Choroid plexus epithelial cell (primary cell): ENCODE measurements around the gene PUSL1.

Source experiments
- DNase-seq: peaks from one replicate; pipeline ENCODE4 v3.0.0-alpha.2; 2010; ENCODE audit warnings: low read depth
- H3K4me3 ChIP-seq: 2 replicates; pipeline ENCODE4 v1.5.1; 2011; ENCODE audit warnings: low read depth, mild to moderate bottlenecking, control low read depth, low read length, moderate library complexity
- TF ChIP-seq, protein P1 (sequence below): conservative IDR thresholded peaks from 2 replicates; pipeline ENCODE4 v1.5.1; 2011; ENCODE audit warnings: low read depth, mild to moderate bottlenecking, control low read depth, inconsistent platforms, low read length, moderate library complexity

PUSL1 gene

DNA sequence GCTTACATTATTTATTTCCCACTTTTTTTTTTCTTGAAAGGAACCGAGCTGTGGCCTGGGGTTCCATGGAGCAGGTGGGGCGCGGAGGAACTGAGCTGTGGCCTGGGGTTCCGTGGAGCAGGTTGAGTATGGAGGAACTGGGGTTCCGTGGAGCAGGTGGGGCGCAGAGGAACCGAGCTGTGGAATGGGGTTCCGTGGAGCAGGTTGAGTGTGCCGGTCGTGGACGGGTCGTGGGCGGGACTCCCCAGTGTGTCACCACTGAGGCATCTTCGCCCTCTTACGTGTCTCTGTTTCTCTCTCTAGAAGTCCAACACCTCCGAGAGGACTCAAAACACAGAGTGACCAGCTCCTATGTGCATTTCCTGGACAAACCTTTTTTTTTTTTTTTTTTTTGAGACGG, 29.4 kb upstream of the PUSL1 start:
- DNase-seq, result no peak
- TF ChIP-seq, protein P1, sequence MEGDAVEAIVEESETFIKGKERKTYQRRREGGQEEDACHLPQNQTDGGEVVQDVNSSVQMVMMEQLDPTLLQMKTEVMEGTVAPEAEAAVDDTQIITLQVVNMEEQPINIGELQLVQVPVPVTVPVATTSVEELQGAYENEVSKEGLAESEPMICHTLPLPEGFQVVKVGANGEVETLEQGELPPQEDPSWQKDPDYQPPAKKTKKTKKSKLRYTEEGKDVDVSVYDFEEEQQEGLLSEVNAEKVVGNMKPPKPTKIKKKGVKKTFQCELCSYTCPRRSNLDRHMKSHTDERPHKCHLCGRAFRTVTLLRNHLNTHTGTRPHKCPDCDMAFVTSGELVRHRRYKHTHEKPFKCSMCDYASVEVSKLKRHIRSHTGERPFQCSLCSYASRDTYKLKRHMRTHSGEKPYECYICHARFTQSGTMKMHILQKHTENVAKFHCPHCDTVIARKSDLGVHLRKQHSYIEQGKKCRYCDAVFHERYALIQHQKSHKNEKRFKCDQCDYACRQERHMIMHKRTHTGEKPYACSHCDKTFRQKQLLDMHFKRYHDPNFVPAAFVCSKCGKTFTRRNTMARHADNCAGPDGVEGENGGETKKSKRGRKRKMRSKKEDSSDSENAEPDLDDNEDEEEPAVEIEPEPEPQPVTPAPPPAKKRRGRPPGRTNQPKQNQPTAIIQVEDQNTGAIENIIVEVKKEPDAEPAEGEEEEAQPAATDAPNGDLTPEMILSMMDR, result no peak
- no peak overlapping the region for H3K4me3 ChIP-seq

DNA sequence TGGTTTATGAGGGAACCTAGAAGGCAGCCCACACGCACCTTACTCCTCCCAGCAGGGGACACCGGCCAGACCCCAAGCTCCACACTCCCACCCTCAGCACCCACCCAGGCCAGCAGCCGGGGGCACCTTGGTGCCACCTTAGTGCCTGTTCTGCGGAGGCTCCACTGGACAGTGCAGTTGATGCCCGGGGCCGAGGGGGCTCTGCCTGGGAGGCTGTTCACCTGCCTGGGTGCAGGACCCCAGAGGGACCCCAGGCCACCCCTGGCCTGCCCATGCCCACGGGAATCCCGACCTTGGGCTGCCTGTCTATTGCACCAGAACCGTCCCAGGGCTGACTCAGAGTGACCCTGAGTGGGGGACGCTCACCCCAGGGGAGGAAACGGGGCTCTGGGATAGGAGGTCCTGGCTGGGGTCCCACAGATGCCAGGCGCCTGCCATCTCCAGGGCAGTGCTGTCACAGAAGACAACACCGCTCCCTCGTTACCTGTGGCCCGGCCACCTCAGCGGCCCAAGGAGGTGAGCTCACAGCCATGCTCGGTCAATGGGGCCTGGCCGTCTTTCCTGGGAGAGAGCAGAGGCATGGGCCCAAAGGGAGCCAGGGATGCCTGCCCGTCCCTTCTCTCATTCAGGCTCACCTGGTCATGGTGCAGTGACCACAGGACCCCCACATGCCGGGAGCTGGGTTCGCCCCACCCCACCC, 27.5 kb upstream of the PUSL1 start:
- TF ChIP-seq, protein P1, result no peak
- no peak for DNase-seq

DNA sequence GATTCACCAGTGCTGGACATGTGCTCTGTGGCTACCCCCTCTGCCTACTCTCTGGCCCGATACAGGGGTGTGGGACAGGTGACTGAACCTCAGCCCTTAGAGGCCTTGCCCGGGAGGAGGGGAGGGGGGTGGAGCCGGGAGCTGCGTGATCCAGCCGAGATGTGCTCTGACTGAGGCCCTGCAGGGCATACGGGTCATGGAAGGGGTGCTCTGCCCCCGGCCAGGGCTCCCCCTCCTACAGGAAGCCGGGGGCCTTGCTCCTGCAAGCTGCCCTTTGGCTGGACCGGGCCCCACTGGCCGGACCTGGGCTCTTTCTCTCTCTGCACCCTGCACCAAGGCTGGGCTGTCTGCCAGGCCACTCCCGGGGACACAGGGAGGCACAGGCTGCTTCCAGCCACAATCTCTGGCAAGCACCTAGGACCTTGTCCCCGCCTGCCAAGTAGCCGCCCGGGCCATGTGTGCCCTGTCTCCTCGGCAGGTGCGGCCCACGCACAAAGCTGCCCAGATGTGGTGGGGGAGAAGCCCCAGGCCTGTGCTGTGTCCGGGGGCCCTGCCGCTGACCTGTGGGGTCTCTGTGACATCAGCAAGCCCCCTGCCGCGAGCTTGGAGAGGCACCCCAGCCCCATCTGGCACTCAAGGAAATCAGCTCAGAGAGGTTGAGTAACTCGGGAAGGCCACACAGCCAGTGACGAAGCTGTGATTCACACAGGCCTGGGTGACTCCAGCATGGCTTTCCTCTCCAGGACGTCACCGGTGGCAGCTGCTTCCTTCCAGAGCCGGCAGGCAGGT, 26.7 kb upstream of the PUSL1 start:
- TF ChIP-seq, protein P1, result no peak
- no peak overlapping the region for H3K4me3 ChIP-seq
- DNase-seq, result no peak

More for the DNA sequence above, 27.5 kb upstream of the PUSL1 start:
- H3K4me3 ChIP-seq, result no peak overlapping the region

DNA sequence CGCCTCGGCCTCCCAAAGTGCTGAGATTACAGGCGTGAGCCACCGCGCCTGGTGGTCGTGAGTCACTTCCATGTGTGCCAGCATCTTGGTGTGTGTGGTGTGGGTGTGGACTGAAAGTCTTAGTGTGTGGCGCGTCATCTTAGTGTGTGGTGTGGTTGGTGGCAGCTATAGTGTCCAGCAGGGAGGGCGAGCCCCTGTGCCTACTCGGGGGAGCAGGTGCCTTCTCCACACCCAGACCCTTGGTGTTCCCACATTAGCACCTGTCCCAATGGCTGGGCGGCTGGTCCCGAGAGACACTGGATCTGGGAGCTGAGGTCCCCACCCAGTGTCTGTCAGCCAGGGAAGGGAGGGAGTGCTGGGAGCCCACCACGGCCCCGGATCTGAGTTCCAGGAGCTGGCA, 25.4 kb upstream of the PUSL1 start:
- no peak overlapping the region for H3K4me3 ChIP-seq
- TF ChIP-seq, protein P1, result no peak
- DNase-seq, result no peak

DNA sequence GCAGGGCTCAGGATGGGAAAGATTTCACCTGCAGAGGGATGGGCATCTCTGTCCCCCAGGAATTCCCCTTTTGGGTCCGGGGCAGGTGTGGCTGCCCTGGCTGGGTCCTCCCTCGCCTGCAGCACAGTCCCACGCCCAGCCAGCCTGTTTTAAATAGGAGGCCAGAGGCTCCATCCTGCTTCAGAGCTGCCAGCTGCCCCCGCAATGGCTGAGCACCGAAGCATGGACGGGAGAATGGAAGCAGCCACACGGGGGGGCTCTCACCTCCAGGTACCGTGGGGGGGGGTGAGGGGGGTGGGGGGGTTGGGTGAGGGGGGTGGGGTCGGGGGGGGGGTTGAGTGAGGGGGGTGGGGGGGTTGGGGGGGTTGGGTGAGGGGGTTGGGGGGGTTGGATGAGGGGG, 24.6 kb upstream of the PUSL1 start:
- H3K4me3 ChIP-seq, result no peak overlapping the region
- TF ChIP-seq, protein P1, result no peak
- DNase-seq, result no peak

DNA sequence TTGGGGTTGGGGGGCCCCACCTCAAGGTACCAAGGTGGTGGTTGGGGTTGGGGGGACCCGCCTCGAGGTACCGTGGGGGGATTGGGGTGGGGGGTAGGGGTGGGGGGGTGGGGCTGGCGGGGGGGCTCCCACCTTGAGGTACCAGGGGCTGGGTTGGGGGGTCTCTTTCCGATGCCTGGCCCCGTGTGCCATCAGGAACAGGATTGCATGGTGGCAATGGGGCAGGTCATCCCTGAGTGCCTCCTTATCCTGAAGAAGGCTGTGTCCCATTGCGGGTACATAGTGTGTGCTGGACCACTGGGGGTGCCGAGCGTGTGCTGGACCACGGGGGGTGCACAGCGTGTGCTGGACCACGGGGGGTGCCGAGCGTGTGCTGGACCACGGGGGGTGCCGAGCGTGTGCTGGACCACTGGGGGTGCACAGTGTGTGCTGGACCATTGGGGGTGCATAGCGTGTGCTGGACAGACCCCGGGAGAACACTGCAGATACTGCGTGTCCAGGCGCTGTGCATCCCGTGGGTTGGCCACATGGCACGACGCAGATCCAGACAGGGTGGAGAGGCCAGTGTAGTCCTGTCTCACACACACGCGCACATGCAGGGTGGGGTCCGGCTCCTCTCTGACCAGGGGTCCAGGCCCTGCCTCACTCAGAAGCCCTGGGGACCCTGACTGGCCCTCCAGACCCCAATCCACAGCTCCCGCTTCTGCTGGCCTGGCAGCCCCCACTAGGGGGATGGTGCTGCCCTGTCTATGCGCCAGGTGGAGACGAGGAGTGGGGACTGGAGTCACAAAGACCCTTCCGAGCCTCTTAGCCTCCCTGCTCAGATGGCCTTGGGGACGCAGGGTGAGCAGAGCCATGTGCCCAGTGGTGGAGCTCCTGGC, 23.9 kb upstream of the PUSL1 start:
- H3K4me3 ChIP-seq, result no peak overlapping the region
- no peak for DNase-seq
- TF ChIP-seq, protein P1, result no peak
